Left ventricle myocardium inferior (tissue), 1 donor: ENCODE measurements around the gene THSD4. TPM values are rescaled to one million over a fixed set of nuclear protein-coding genes. Genes with fewer than 3 reads are reported as not detected.

Experiments used
- DNase-seq: peaks from one replicate; pipeline ENCODE4 v3.0.0-alpha.2; 2020
- H3K27ac ChIP-seq: fragments of 200-600 bp; replicated peaks from 2 replicates; pipeline ENCODE4 v1.8.0; 2021
- H3K27me3 ChIP-seq: fragments of 200-600 bp; 2 replicates; pipeline ENCODE4 v1.8.0; 2021; ENCODE audit warnings: low read depth
- H3K36me3 ChIP-seq: fragments of 200-600 bp; 2 replicates; pipeline ENCODE4 v1.8.0; 2021
- H3K4me1 ChIP-seq: fragments of 200-600 bp; 2 replicates; pipeline ENCODE4 v1.8.0; 2021
- H3K4me3 ChIP-seq: fragments of 200-600 bp; 2 replicates; pipeline ENCODE4 v1.8.0; 2021; ENCODE audit warnings: mild to moderate bottlenecking, moderate library complexity
- H3K9me3 ChIP-seq: fragments of 200-600 bp; replicated peaks from 2 replicates; pipeline ENCODE4 v1.8.0; 2021
- intact Hi-C: fragments of 100-400 bp; cut with micrococcal nuclease; formaldehyde crosslinking; loops from one replicate; pipeline ENCODE4 v1.11.0; 2022
- total RNA-seq: library from RNA; stranded (reverse); fragmentation: NEBNext Ultra II Directional; extraction: Animal tissue kit (Norgen Biotek cat#: 25700); gene quantifications from one replicate; pipeline ENCODE4 v1.2.1, GENCODE V29; 2021
- TF ChIP-seq, protein P1 (sequence below): fragments of 200-600 bp; IDR thresholded peaks from 2 replicates; pipeline ENCODE4 v1.8.0; 2021; ENCODE audit warnings: antibody characterized with exemption, mild to moderate bottlenecking, borderline replicate concordance
- donor health status: DM: no; HTN: yes; CAD: no; lungs with severe emphysema.

THSD4 gene
- total RNA-seq, 1 donor from 2014 or later: 95.8 TPM

DNA sequence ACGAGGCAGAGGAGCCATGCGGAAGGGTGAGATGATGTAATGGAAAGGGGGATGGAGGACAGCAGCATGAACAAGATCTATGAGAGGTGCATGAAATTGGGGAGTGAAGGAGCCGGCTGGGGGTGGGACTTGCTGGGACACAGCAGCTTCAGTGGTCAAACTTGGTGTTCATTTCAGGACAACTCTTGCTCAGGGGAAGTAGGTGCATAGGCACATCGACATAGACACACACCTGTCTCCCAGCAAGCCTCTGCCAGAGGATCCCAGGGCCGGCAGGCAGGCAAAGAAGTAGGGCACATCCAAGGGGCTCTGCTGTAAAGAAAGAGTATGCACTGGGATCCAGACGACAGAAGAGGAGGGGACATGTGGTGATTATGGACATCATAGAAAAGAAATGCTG lies 582.0 kb downstream of the THSD4 start:
- Histone ChIP-seq H3K27me3 (no peaks in the 10 kb centered on the region), H3K36me3 (no peaks in the 10 kb centered on the region), H3K9me3 (no peaks in the 10 kb centered on the region), H3K27ac (no peak overlapping the region), H3K4me1 (peaks cover 28% of the 10 kb centered on the region), H3K4me3 (no peak overlapping the region)
- TF ChIP-seq, protein P1, sequence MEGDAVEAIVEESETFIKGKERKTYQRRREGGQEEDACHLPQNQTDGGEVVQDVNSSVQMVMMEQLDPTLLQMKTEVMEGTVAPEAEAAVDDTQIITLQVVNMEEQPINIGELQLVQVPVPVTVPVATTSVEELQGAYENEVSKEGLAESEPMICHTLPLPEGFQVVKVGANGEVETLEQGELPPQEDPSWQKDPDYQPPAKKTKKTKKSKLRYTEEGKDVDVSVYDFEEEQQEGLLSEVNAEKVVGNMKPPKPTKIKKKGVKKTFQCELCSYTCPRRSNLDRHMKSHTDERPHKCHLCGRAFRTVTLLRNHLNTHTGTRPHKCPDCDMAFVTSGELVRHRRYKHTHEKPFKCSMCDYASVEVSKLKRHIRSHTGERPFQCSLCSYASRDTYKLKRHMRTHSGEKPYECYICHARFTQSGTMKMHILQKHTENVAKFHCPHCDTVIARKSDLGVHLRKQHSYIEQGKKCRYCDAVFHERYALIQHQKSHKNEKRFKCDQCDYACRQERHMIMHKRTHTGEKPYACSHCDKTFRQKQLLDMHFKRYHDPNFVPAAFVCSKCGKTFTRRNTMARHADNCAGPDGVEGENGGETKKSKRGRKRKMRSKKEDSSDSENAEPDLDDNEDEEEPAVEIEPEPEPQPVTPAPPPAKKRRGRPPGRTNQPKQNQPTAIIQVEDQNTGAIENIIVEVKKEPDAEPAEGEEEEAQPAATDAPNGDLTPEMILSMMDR: no peak
- intact Hi-C loops: no loop called here
- no peak for DNase-seq

- TF ChIP-seq, protein P1: no peak
- no peak for DNase-seq
- Histone ChIP-seq H3K27ac (no peak overlapping the region), H3K4me3 (no peak overlapping the region), H3K36me3 (no peaks in the 10 kb centered on the region), H3K4me1 (peaks cover 20% of the 10 kb centered on the region), H3K27me3 (no peaks in the 10 kb centered on the region), H3K9me3 (no peaks in the 10 kb centered on the region)
- intact Hi-C loops: no loop called here
Observed at GRCh38 chr15:71698030-71698429, 582.8 kb downstream of the THSD4 start.

DNA sequence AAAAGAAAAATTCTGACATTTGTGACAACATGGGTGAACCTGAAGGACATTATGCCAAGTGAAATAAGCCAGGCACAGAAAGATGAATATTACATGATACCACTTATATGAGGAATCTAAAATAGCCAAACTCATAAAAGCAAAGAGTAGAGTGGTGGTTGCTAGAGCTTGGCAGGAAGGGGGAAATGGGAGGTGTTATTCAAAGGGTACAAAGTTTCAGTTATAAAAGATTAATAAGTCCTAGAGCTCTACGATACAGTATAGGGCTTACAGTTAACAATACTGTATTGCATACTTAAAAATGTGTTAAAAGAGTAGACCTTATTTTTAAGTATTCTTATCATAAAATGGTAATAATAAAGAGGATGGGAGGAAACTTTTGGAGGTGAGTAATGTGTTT lies 583.5 kb downstream of the THSD4 start:
- H3K4me1 ChIP-seq: peaks cover 15% of the 10 kb centered on the region
- H3K27ac ChIP-seq: no peak overlapping the region
- TF ChIP-seq, protein P1: no peak
- intact Hi-C loops: no loop called here
- no peaks in the 10 kb centered on the region for H3K9me3 ChIP-seq
- H3K36me3 ChIP-seq: no peaks in the 10 kb centered on the region
- no peaks in the 10 kb centered on the region for H3K27me3 ChIP-seq
- no peak for DNase-seq
- no peak overlapping the region for H3K4me3 ChIP-seq

DNA sequence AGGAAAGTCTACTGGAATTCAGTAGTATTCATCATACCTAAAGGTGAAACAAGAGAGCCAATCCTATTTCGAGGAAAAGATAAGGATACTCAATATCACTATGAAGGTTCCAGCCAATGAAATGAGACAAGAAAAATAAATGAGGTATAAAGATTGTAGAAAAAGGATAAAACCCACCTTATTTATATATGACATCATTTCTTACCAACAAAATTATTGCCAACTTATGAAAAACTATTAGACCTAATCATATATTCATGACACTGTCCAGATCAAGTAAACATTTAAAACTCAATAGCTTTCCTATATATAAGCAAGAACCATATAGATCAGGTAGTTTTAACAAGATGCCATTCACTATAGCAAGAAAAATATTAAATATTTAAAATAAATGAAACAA lies 584.7 kb downstream of the THSD4 start:
- TF ChIP-seq, protein P1: no peak
- Histone ChIP-seq H3K27ac (no peak overlapping the region), H3K27me3 (no peaks in the 10 kb centered on the region), H3K4me3 (no peak overlapping the region), H3K9me3 (no peaks in the 10 kb centered on the region), H3K36me3 (no peaks in the 10 kb centered on the region), H3K4me1 (peaks cover 19% of the 10 kb centered on the region)
- intact Hi-C loops: no loop called here
- DNase-seq: no peak

DNA sequence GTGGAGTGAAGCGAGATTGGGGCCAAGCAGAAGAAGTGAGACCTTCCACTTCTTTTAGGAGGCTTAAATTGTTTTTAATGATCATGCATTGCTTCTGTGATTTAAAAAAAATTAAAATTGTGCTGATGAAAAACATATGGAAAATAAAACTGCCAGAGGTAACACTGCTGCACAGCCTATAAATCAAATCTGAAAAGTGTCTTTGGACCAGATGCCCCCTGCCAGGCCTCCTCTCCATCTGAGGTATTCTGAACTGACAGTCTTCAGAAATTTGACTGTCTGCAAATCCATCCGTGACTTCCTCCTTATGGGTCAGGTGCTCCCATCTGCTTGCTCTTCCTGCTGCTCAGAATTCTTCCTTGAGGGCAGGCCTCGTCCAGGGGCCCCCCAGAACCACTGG lies 586.5 kb downstream of the THSD4 start:
- TF ChIP-seq, protein P1: no peak

GRCh38 chr15:71702496-71702895 lies 587.2 kb downstream of the THSD4 start:
- Histone ChIP-seq H3K27me3 (no peaks in the 10 kb centered on the region), H3K27ac (no peak overlapping the region), H3K4me3 (no peak overlapping the region), H3K4me1 (peaks cover 39% of the 10 kb centered on the region), H3K36me3 (no peaks in the 10 kb centered on the region), H3K9me3 (no peaks in the 10 kb centered on the region)
- no peak for DNase-seq
- TF ChIP-seq, protein P1: no peak
- intact Hi-C loops: no loop called here

More for the DNA sequence above, 586.5 kb downstream of the THSD4 start:
- peaks cover 37% of the 10 kb centered on the region for H3K4me1 ChIP-seq
- no peaks in the 10 kb centered on the region for H3K36me3 ChIP-seq
- no peaks in the 10 kb centered on the region for H3K9me3 ChIP-seq
- no peak for DNase-seq
- no peak overlapping the region for H3K27ac ChIP-seq
- intact Hi-C loops: no loop called here
- H3K27me3 ChIP-seq: no peaks in the 10 kb centered on the region
- H3K4me3 ChIP-seq: no peak overlapping the region
